RCC 7860 (cell line): Measurements from ENCODE around the gene CRYGN.

Experiments used
- DNase-seq: peaks from one replicate; pipeline ENCODE4 v3.0.0-alpha.2; 2015; ENCODE audit warnings: low spot score
- FAIRE-seq: peaks from 2 replicates; lab custom pipeline; 2012; peaks lifted over from hg19 to GRCh38; lab: Jason Lieb, UNC

Gene CRYGN

DNA sequence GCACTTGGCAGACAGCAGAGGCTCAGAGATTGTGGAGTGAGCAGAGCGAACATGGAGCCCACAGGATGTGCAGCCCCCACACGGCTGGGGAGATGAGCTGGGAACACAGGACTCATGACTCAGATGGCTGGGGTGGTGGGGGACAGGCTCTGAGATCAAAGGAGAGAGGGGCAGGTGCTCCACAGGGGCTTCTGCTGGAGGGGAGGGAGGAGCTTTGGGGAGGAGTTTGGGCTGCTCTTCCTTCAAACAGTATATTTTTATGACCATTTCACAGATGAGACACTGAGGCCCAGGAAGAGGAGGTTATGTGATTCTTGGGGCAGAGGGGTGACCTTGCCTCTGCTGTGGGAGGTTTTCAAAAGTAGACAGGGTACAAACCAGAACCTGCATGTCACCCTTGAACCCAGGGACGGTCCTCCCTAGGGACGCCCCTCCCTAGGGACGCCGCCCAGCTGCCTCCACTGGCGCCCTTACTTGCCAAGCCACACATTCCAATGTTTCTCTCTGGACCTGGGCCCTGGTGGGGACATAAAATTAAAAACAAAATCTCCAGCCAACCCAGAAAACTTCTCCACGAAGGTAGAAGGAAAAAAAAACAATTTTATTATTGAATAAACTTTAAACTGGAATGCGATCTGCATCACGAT is 981 bp upstream of the CRYGN start:
- DNase-seq (no peak), FAIRE-seq (no peak)

DNA sequence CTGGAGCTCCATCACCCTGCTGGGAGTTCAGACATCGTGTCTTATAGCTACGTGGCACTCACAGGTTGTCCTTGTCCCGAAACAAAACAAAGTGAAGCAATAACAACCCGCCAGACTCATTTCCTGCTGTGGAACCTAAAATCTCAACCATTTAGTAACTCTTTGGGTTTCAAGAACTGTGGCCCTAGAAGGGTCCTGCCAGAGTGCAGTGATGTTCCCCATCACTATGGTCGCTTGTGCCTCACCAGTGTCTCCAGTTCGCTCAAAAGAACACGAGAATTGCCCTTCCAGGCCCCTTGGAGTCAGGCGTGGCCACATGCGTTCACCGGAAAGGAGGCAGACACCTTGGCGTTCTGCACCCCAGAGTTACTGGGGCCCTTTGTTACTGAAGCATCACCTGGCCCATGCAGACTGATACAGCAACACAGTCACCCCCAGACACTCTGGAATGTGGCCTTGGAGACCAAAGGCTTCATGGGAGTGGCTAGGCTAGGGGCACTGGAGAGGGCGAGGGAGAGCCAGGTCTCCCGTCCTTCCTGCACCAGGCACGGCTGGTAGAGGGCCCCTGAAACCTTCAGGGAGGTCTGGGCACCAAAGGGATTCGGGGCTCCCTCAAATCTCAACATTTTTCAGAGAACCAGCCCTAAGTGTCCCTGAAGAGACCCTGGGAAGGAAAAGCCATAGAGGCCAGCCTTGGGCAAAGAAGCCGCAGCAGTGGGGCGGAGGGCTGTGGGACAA is 908 bp downstream of the CRYGN start:
- FAIRE-seq (no peak), DNase-seq (no peak)

DNA sequence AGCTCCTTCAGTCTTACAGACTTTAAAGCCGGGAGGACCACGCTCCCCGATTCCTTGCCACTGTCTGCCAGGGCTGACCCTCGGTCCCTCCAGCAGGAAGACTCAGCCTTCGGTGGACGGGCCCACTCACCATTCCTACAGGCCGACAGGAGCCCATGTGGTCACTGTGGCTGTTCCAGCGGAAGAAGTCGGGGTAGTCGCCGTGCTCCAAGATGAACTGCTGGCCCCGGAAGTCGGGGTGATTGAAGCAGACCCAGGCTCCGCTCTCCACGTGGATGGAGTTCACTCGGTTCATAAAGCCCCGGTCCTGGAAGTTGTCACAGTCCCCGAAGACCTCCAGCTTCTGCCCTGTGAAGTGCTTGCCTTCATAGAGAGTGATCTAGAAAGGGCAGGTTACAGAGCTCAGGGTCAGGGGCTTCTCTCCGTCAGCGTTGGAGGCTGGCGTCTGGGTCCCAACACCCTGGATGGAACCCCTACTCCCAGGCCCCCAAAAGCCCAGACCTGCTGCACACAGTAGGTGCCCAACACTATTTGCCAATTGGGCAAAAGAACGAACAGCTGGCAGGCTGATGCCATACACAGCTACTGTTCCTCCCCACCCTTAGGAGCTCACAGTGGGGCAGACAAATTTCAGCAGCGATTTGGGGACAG is 1.9 kb downstream of the CRYGN start:
- no peak for DNase-seq
- no peak for FAIRE-seq

DNA sequence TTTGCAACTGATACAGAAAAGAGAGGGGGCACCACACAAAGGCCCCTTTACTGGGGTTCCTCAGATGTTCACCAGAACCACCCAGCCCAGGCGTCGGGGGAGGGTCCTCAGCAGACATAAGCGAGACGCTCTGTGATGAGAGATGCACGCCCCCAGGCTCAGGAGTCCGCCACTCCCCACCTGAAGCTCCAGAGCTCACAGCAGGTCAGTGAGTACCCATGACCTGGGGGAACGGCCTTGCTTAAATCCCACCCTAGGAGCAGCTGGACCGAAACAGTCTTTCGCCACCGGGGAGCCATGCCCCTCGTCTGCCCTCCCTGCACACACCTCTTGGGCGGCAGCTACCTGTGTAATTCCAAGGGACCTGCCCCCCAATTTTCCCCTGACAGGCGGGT is 2.8 kb downstream of the CRYGN start:
- FAIRE-seq: no peak
- no peak for DNase-seq

DNA sequence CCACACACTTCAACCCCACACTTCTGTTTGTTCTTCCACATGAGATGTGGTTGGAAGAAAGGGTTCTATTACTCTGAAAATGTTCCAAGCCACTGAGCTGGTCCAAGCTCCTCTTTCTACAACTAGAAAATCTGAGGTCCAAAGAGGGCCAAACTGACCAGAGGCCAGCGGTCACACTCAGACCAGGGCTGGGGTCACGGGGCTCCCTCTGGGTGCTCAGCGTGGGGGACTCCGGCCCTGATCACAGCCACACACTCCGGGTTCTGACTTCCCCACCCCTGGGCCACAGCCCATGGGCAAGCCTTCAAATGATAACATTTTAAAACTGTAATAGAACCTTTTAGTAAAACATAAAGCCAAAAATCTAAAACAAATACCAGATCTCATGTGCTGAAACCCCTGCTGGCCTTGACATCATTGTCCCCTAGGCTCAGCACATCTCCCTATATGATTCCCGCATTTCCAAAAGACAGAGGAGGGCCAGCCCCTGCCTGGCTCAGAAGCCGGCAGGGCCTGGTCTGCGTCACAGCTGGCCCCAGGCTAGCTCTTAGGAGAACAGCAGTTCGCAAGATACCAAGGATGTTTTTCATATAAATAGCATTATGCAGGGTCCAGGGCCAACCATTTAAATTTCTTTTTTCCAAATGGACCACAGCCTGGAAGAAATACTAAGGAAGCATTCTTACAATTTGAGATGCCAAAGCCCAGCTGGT is 3.3 kb downstream of the CRYGN start:
- FAIRE-seq (no peak), DNase-seq (no peak)

DNA sequence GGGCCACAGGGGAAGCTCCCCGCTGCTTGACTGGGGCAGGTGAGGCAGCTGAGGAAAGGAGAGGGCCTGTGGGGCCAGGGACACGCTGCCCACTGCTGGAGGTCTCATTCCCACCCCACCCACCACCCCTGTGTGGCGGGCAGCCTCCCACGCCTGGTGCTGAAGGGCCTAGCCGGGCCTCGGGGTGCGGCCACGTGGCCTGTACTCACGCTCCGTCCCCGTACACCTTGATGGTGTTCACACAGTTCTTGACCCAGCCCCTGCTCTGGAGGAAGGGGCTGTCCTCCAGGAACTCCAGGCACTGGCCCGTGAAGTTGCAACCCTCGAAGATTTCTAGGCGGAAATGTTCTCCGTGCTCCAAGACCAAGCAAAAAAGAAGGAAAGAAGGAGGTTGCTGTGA is 4.0 kb downstream of the CRYGN start:
- DNase-seq (no peak), FAIRE-seq (no peak)

DNA sequence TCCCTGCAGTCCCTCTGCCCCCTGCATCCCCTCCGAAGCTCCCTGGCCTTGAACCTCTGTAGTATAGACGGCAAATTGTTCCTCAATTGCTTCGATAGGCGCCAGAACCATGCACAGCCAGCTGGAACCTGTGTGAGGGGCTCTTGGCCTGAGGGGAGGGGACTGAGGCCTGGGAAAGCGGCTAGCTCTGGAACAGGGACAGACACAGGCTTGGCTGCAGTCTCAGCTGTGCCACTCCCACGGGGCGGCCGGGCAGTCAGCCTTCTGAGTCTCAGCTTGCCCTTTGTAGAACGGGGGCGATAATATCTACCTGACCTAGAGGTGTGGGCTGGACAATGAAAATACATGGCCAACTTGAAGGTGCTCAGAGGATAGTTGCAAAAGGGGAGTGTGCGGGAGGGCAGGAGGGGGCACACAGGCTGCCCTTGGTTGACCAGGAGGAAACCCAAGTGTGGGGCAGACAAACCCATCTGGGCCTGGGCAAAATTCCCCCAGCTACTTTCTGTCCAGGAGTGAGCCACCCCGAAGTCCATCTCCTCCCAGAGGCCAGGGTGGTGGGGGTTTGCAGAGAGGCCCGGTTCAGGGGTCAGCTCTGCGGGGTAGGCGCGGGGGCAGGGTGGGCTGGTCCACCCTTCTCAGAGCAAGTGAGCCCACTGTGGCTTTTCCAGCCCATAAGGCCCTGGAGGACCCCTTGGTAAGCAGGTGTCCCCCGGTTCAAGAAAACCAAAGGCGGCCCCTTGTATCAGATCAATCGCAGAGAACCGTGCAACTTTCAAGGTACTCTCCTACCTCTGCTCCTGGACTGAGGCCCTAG is 4.6 kb downstream of the CRYGN start:
- no peak for FAIRE-seq
- DNase-seq: no peak

DNA sequence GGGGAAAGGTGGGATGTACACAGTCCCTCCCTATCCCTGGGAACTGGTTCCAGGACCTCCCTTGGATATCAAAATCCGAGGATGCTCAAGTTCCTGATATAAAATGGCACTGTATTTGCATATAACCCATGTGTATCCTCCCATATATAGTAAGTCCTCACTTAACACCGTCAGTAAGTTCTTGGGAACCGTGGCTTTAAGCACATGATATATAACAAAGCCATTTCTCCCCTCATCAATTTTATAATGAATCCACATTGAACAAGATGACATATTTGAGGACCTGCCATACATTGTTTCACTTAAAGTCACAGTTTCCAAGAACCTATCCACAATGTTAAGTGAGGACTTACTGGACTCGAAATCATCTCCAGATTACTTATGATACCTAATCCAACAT is 5.4 kb downstream of the CRYGN start:
- DNase-seq (no peak), FAIRE-seq (no peak)

DNA sequence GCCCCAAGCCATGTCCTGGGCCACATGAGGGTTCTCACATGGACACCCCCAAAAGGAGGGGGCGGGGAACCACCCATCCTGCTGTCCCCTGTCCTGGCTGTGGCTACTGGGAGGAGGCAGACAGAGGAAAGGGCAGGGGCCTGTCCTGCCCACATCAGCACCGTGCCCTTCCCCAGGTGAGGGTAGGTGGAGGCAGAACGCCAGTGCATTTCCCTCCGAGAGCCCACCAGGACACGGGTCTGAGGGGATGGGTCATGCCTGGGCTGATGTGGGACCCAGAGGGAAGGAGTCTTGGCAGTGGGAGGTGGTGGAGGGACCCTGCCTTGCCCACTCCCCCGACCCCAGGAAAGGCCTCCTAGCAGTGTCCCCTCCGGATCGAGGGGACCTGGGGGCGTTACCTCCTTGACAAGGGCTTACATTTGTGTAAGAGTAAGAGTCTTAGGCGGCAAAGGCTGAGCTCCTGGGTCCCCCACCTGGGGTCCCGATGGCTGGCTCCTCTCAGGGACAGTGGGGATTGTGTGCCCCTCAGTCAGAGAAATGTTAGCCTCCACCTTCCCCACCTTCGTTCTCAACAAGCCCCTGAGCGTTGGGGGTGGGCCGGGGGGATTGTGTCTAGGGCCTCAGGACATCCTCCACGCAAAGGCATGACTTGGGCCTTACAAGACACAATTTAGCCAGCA is 6.1 kb downstream of the CRYGN start:
- FAIRE-seq: no peak

DNA sequence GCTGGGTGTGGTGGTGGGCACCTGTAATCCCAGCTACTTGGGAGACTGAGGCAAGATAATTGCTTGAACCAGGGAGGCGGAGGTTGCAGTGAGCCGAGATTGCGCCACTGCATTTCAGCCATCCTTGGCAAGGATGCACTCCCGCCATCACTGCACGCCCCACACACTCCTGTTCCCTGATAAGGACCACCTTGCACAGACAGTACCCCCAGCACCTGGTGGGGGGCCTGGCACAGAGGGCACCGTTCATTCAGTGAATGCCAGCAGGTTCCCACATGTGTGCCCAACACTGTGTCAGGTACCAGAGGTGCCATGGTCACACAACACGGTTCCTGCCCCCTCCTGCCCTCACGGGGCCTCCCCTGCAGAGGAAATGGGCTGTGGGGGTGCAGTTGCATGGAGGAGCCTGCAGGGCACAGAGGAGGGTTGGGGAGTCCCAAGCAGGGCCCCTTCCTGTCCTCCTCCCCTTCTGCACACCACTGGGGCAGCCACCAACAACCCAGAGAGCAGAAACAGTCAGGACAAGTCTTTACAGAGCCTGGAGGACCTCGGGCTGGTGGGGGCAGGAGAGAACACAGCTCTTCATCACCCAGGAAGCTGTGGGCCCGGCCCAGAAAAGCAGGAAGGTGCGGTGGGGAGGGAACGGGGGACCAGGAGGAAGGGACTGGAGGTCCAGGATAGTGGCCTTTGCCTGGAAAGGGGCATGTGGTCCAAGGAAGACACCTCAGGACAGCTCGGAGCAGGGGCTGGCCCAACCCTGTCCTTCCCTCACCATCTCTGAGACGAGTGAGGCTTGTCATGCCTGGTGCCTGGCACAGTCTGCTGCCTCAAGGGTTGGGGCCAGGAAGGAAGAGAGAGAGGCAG is 7.1 kb downstream of the CRYGN start:
- no peak for DNase-seq
- FAIRE-seq: no peak

More for the DNA sequence above, 6.1 kb downstream of the CRYGN start:
- no peak for DNase-seq

DNA sequence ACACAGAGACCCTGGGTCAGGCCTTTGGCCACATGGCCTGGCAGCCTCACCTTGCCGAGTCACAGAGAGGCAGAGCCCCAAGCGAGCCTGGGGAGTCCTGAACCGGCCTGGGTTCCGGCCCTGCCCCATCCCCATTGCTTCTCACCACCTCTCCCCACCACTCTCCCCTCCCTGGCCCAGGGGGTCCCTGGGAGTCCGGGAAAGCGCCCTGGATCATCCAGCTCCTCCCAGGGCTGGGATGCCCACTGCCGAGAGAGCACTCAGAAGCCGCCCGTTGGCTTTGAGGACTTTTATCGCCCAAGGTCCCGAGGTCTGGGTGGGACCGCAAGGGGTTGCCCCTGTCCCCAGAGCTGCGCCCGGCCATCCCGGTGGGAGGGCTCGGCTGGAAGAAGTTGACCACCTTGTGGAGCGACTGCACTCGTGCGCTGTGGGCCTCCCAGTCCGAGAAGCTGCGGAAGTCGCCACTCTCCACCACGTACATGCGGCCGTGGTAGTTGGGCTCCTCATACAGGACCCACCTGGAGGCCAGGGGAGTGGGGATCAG is 8.1 kb downstream of the CRYGN start:
- no peak for DNase-seq

DNA sequence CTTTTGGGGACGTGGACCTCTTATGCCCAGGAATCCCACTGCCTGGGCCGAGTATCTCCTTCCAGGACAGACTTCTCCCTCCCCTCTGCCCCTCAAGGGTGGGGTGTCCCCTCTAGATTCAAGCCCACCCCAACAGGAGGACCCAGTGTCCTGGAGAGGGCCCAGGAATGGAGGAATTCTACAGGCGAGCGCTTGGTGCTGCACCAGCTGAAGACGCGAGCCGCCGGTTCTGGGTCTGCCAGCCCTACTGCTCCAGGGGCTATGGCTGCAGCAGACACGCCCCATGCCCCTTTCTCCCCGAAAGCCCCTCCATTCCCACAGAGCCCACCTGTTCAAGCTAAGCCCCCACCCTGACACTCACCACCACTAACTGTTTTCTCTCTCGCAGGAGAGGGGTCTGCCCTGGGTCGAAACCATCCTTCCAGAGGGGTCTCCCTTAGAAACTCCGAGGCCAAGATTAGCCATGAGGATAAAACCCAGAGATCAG is 8.6 kb downstream of the CRYGN start:
- FAIRE-seq (no peak), DNase-seq (no peak)

More for the DNA sequence above, 8.1 kb downstream of the CRYGN start:
- no peak for FAIRE-seq

DNA sequence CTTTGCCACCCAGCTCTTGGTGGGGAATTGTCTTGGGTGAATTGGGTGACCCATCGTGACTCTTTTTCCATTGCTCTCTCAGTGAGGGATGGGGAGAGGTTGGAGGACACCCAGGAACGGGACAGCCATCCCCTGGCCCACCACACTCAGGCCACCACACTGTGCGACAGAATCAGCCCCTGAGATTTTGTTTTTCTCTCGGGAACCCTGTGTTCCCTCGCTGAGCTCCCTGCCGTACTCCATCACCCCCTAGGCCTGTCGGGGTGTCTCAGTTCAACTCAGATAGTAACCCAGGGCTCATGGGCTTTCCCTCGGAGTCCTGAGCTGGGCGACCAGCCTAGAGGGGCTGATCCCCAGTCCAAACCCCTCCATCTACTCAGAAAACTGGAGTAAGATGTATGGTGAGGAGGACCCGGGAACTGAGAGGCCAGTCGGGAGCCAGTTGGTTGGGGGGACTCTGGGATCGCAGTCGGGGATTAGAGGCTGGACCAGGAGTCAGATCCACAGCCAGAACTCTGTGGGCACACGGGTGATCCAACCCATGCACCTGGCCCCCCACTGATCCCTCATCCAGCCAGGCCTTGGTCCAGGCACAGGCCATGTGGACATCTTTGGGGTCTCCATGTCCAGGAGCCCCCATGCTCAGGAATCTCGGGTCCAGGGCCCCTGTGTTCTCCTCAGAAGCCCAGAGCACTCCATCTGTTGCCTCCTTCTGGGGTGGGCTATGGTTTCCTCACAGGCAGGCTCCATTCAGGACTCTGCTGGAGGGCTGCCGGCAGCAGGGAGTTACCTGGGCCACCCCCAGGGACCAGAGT is 9.3 kb downstream of the CRYGN start:
- DNase-seq (no peak), FAIRE-seq (no peak)

DNA sequence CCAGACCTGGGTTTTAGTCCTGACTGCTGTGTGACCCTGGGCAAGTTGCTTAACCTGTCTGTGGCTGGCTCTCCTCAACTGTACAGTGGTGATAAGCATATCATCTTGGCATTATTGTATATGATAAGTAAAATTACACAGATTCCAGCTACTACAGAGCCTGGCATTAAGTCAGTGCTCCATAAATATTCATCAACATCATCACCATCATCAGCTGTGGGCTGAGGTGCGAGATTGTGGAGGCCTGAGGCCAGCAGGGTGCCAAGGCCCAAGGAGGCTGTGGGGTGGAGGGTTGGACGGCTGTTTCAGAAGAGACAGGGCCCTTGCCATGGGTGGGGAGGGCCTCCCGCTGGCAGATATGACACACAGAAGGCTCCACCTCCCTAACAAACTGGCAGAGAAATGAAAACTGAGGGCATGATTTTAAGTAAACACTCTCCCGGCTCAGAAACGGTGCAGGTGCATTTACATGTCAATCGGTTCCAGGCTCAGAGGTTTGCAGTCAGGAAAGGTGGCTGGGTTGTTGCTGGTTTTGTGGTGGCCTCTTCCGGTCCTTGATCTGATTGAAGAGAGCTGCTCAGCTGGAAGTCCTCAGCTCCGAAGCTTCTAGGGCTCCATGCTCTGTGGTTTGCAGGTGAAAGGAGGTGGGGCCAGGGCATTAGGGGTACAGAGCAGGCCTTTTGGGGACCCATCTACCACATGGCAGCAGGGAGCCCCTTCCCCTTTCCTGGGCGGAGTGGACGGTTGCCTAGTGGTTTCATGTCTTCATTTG is 10.2 kb downstream of the CRYGN start:
- no peak for FAIRE-seq

DNA sequence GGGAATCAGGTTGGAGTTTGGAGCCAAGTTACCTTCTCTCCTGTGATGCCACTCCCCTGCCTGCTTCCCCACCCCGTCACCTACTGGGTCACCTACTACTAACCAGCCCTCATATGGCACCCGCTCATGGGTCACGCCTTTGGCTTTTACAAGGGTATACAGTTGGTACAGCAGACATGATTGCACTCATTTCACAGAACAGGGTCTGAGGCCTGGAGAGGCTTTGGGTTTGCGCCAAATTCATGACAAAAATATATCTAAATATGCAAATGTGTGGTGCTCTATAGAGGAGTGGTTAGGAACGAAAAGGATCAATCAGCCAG is 10.7 kb downstream of the CRYGN start:
- no peak for FAIRE-seq

More for the DNA sequence above, 10.2 kb downstream of the CRYGN start:
- no peak for DNase-seq

DNA sequence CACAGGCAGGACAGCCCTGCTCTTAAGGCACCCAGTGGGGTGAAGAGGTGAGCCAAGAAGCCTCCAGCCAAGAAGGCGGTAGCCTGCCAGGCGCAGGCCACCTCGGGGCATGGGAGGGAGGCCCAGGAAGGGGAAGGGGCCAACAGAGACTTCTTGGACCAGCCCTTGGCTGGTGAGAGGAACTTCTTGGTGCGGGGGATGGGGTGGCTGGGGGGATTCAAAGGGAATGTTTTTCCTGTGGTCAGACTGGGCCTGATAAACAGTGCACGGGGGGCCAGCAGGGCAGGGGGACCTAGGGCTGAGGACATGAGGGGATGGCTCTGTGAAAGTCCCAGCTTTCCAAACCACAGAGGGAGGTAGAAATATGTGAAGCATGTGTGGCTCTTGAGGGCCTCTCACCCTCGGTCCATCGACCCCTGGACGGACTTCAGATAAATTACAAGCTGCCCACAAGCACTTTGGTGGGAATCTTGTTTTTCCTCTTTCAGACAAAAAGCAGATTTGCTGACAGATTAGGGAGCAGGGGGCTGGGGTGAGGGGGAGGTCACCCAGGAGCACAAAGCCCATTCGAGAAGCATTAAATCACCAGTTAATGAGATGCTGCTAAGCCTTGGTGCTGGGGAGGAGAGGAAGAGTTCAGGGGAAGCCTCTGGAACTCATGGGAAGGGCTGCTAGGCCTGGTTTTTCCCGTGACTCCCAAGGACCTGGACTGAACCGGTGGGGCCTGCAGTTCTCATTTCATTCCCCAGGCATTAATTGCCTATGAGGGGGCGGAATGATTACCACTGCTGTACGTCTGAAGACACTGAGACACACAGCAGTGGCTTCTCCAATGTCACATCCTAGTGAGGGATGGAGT is 11.3 kb downstream of the CRYGN start:
- FAIRE-seq (no peak), DNase-seq (no peak)

More for the DNA sequence above, 10.7 kb downstream of the CRYGN start:
- no peak for DNase-seq
